GM19035 (cell line): Measurements from ENCODE around the gene RAB1B.

Source experiments
- ATAC-seq: cut with Tn5 transposase; IDR thresholded peaks from one replicate; pipeline ENCODE4 v1.9.1; 2021; ENCODE audit not compliant: unreplicated experiment

Gene RAB1B

GRCh38 chr11:66268244-66268951, at the start of gene RAB1B:
Gene RAB1B, plus strand, starts transcription at chr11:66268639. Its CDS starts 41 bp downstream, at chr11:66268680.
- ATAC-seq, result peak; percentile 85

- no peak for ATAC-seq
Measured at GRCh38 chr11:66218846-66219620, 49.4 kb upstream of the RAB1B start.

GRCh38 chr11:66219846-66220565, 48.4 kb upstream of the RAB1B start:
- no peak for ATAC-seq

- no peak for ATAC-seq
Measured at GRCh38 chr11:66220566-66220935, 47.9 kb upstream of the RAB1B start.

GRCh38 chr11:66221012-66221411, 47.4 kb upstream of the RAB1B start:
- no peak for ATAC-seq

GRCh38 chr11:66221726-66222236, 46.7 kb upstream of the RAB1B start:
- no peak for ATAC-seq

GRCh38 chr11:66222358-66223149, 45.9 kb upstream of the RAB1B start:
- ATAC-seq, result peak; percentile 90

GRCh38 chr11:66224226-66224855, 44.1 kb upstream of the RAB1B start:
- ATAC-seq, result no peak

- ATAC-seq, result no peak
Measured at GRCh38 chr11:66225066-66225465, 43.4 kb upstream of the RAB1B start.

- ATAC-seq, result no peak
Measured at GRCh38 chr11:66226101-66226500, 42.3 kb upstream of the RAB1B start.

GRCh38 chr11:66227700-66228099, 40.7 kb upstream of the RAB1B start:
- no peak for ATAC-seq

GRCh38 chr11:66228521-66228920, 39.9 kb upstream of the RAB1B start:
- ATAC-seq, result no peak

GRCh38 chr11:66230156-66230555, 38.3 kb upstream of the RAB1B start:
- ATAC-seq, result no peak

- no peak for ATAC-seq
Measured at GRCh38 chr11:66230978-66231377, 37.5 kb upstream of the RAB1B start.

GRCh38 chr11:66231561-66231960, 36.9 kb upstream of the RAB1B start:
- no peak for ATAC-seq

GRCh38 chr11:66232769-66233168, 35.7 kb upstream of the RAB1B start:
- no peak for ATAC-seq

- no peak for ATAC-seq
Measured at GRCh38 chr11:66233301-66233700, 35.1 kb upstream of the RAB1B start.

- no peak for ATAC-seq
Measured at GRCh38 chr11:66235141-66235540, 33.3 kb upstream of the RAB1B start.

GRCh38 chr11:66237867-66238266, 30.6 kb upstream of the RAB1B start:
- ATAC-seq, result no peak

- no peak for ATAC-seq
Measured at GRCh38 chr11:66238786-66239413, 29.5 kb upstream of the RAB1B start.
